Esophagus squamous epithelium (tissue), 5 donors: Measurements from ENCODE around the gene SMTNL2. TPM values are rescaled to one million over a fixed set of nuclear protein-coding genes. Genes with fewer than 3 reads are reported as not detected.
"Not testable (repeated sequence)": the region's sequence is repeated elsewhere in the genome, so short reads cannot be mapped to it uniquely, and the experiment has no call there.

Experiments used
- DNase-seq: peaks from one replicate; lab custom pipeline; 2025; lab: John Stamatoyannopoulos, UW
- H3K27ac ChIP-seq, 4 donors: fragments of 200-600 bp; sonication (generic); one replicate each; pipeline ENCODE4 v1.5.1; 2016 to 2019; ENCODE audit warnings: mild to moderate bottlenecking in 1 of 4
- H3K27me3 ChIP-seq, 4 donors: fragments of 200-600 bp; sonication (generic); 1 replicate in 3 of 4; 2 replicates in 1 of 4; pipeline versions ENCODE4 v1.5.1 to v1.6.0; 2017 to 2021; ENCODE audit warnings: antibody characterized with exemption in 1 of 4
- H3K36me3 ChIP-seq, 3 donors: fragments of 200-600 bp; sonication (generic); one replicate each; pipeline ENCODE4 v1.5.1; 2016 to 2019
- H3K4me1 ChIP-seq, 3 donors: fragments of 200-600 bp; sonication (generic); one replicate each; pipeline ENCODE4 v1.5.1; 2017 to 2019
- H3K4me3 ChIP-seq, 4 donors: fragments of 200-600 bp; sonication (generic); 1 replicate in 3 of 4; 2 replicates in 1 of 4; pipeline ENCODE4 v1.5.1; 2016 to 2019; ENCODE audit warnings: mild to moderate bottlenecking in 2 of 4, moderate library complexity in 1 of 4
- H3K9me3 ChIP-seq, 3 donors: fragments of 200-600 bp; sonication (generic); one replicate each; pipeline ENCODE4 v1.5.1; 2016 to 2019
- CTCF ChIP-seq, 6 experiments: fragments of 450-650 bp in 4 of 6; fragments of 200-600 bp in 2 of 6; sonication (generic) in 2 of 6; IDR thresholded peaks; one replicate each; pipeline ENCODE4 v1.5.1; 2016 to 2019; ENCODE audit warnings: antibody characterized with exemption in 6 of 6, mild to moderate bottlenecking in 4 of 6, moderate library complexity in 4 of 6
- POLR2A ChIP-seq, 4 donors: fragments of 450-650 bp; IDR thresholded peaks; one replicate each; pipeline ENCODE4 v1.6.1; 2017; ENCODE audit warnings: antibody characterized with exemption in 4 of 4, mild to moderate bottlenecking in 4 of 4, moderate library complexity in 3 of 4
- WGBS, 2 donors: methylation state at CpG; one replicate each; pipeline ENCODE4 v1.1.5; 2018; 5-methylcytosine and 5-hydroxymethylcytosine counted together
- intact Hi-C: fragments of 100-400 bp; cut with DNase I; formaldehyde crosslinking; loops from one replicate; pipeline ENCODE4 v1.15.0; 2022
- total RNA-seq, 4 donors: library from RNA; depleted of rRNA; stranded (reverse); fragments of >200 nt; gene quantifications; one replicate each; pipeline ENCODE4 v1.1.0, GENCODE V29; 2016
- donor health status: DM: yes; HTN: yes; CAD: no.

Gene SMTNL2
- total RNA-seq, 4 donors from 2014 or later, result 0.41 to 0.76 (median 0.69) TPM

GRCh38 chr17:4577386-4577993, 6.8 kb upstream of the SMTNL2 start:
- 63 to 91% methylated on average over 5 to 6 of the region's 8 CpGs for WGBS, 2 donors
- peaks cover 0 to 15% (median 0%) of the 10 kb centered on the region in 3 donors for H3K4me1 ChIP-seq
- TF ChIP-seq CTCF (IDR thresholded peaks at IDR 0.05), result no peak
- no peak for TF ChIP-seq POLR2A (IDR thresholded peaks at IDR 0.05)
- no peaks in the 10 kb centered on the region for H3K36me3 ChIP-seq
- H3K4me3 ChIP-seq, result no peak overlapping the region
- H3K27me3 ChIP-seq, result peaks cover 0 to 21% (median 0%) of the 10 kb centered on the region in 4 donors
- H3K9me3 ChIP-seq, result no peaks in the 10 kb centered on the region
- H3K27ac ChIP-seq, result no peak overlapping the region
- no peak for DNase-seq
- intact Hi-C loops, result no loop called here

- H3K27me3 ChIP-seq, result peaks cover 0 to 30% (median under 1%) of the 10 kb centered on the region in 4 donors
Measured at GRCh38 chr17:4578349-4578748, 6.0 kb upstream of the SMTNL2 start.

DNA sequence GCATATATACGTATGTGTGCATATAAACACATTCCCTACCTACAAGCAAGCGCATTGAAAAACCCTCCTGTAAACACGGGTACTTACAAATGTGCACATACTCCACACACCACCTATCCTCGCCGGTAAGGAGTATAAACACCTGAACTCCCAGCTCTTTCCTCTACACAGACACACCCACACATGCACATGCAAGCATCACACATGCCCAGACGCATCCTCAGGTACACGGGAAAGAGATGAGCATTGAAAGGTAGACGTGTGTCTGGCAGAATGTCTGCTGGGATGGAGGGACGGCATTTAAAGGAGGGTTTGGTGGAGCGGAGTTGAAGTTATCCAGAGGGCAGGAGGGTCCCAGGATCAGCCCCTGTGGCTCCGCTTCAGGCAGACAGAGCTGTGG, 4.7 kb upstream of the SMTNL2 start:
- no peak for DNase-seq
- intact Hi-C loops, result no loop called here
- WGBS, 2 donors, result 48 to 64% methylated on average over 10 to 11 of the region's 11 CpGs
- Histone ChIP-seq H3K9me3 (no peaks in the 10 kb centered on the region), H3K4me1 (peaks cover 6 to 26% (median 11%) of the 10 kb centered on the region in 3 donors), H3K36me3 (no peaks in the 10 kb centered on the region), H3K27ac (no peak overlapping the region), H3K4me3 (no peak overlapping the region), H3K27me3 (peaks cover 0 to 43% (median 9%) of the 10 kb centered on the region in 4 donors)
- no peak for TF ChIP-seq CTCF (IDR thresholded peaks at IDR 0.05)
- no peak for TF ChIP-seq POLR2A (IDR thresholded peaks at IDR 0.05)

More at GRCh38 chr17:4578349-4578748, 6.0 kb upstream of the SMTNL2 start:
- no CpG with 5 or more reads among the region's 24 CpGs for WGBS, 2 donors
- H3K4me1 ChIP-seq, result peaks cover 0 to 18% (median 0%) of the 10 kb centered on the region in 3 donors
- H3K27ac ChIP-seq, H3K4me3 ChIP-seq, DNase-seq, intact Hi-C loops, H3K36me3 ChIP-seq, H3K9me3 ChIP-seq: not testable (repeated sequence)

DNA sequence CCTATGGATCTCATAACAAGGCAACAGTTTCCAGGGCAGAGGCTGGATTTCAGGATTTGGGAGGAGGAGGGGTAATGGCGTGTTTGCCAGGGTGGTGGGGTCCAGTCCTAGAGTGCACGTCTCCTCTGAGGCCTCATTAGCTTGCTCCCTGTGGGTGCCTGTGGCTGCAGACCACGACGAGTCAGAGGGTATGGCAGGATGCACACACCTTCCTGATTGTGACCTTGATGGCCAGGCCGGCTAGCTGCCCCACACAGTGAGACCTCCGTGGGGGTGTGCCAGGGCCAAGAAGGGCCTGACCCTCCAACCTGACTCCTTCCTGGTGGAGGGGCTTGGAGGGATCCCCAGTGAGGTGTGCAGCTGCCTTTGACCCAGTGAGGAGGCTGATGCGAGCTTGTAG, 4.0 kb upstream of the SMTNL2 start:
- Histone ChIP-seq H3K27me3 (peaks cover 0 to 49% (median 11%) of the 10 kb centered on the region in 4 donors), H3K9me3 (no peaks in the 10 kb centered on the region), H3K36me3 (no peaks in the 10 kb centered on the region), H3K27ac (no peak overlapping the region), H3K4me3 (no peak overlapping the region), H3K4me1 (peaks cover 6 to 31% (median 12%) of the 10 kb centered on the region in 3 donors)
- TF ChIP-seq CTCF (IDR thresholded peaks at IDR 0.05) (no peak), POLR2A (IDR thresholded peaks at IDR 0.05) (no peak)
- DNase-seq, result no peak
- 35 to 45% methylated on average over 3 to 5 of the region's 7 CpGs for WGBS, 2 donors
- intact Hi-C loops, result no loop called here

DNA sequence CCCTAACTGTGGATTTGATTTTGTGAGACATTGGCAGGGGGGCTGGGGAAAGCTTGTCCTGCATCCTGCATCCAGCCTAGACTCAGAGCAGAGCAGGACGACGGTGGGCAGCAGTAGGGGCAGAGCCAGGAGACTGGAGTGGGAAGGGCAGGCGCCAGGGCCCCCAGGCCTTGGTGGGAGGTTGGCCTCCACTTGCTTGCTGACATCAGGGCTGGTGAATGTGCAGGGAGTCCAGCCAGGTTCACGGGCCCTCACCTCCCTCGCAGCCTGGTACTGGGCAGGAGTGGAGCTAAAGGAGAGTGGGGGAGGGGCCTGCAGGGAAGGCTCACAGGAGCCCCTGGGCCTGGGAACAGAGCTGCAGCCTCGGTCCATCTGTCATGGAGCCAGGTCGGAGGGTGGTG, 2.2 kb upstream of the SMTNL2 start:
- no peak overlapping the region for H3K27ac ChIP-seq
- no peaks in the 10 kb centered on the region for H3K36me3 ChIP-seq
- H3K27me3 ChIP-seq, result peaks cover 0 to 67% (median 11%) of the 10 kb centered on the region in 4 donors
- H3K4me1 ChIP-seq, result peaks cover 6 to 31% (median 12%) of the 10 kb centered on the region in 3 donors
- intact Hi-C loops, result no loop called here
- TF ChIP-seq CTCF (IDR thresholded peaks at IDR 0.05), result no peak
- no peak for TF ChIP-seq POLR2A (IDR thresholded peaks at IDR 0.05)
- no peak for DNase-seq
- 62 to 72% methylated on average over 5 to 6 of the region's 7 CpGs for WGBS, 2 donors
- no peaks in the 10 kb centered on the region for H3K9me3 ChIP-seq
- H3K4me3 ChIP-seq, result no peak overlapping the region
